ENCODE data around the gene TEPSIN. TPM values are rescaled to one million over a fixed set of nuclear protein-coding genes. Genes with fewer than 3 reads are reported as not detected.

Gene TEPSIN
- total and polyA plus RNA-seq, 2 of the 13 experiments (the other 11 are each of a cell fraction or from before 2014, with no cell fraction given) = 16.1 to 18.8 TPM

GRCh38 chr17:81245024-81245664 lies 6.3 kb upstream of the TEPSIN start:
- H3K27me3 ChIP-seq (ENCODE audit: control insufficient read depth in 1 of 2, insufficient read depth in 2 of 2, low read length in 2 of 2) = no peaks in the 10 kb centered on the region
- peaks cover 34% of the 10 kb centered on the region for H3K4me1 ChIP-seq (ENCODE audit: insufficient read depth, low read length)
- peaks cover 13% of the 10 kb centered on the region for H3K79me2 ChIP-seq (ENCODE audit: insufficient read depth, low read length)
- peaks cover 5 to 9% of the 10 kb centered on the region in 2 experiments; a peak in 2 of 5 replicates for H3K36me3 ChIP-seq (replicated peaks in 1 of 2; ENCODE audit: control insufficient read depth in 1 of 2, insufficient read depth in 2 of 2, low read length in 2 of 2)
- FAIRE-seq (peak; percentile 68), ATAC-seq (peak; percentile 55), DNase-seq (ENCODE audit: low spot score) (no peak)
- no TSS peak for BruUV-seq (replicated peaks)
- WGBS (ENCODE audit: low lambda C conversion rate) = 39% methylated on average over 22 of the region's 25 CpGs
- in situ Hi-C loops (cut with HindIII; ENCODE audit: extremely low pct_ligation_motif_present, low pct_unique_long_range_greater_than_20kb) = no loop called here
- intact Hi-C loops (cut with micrococcal nuclease; ENCODE audit: unreplicated experiment) = no loop called here
- CTCF ChIA-PET (ENCODE audit: low intra/inter-chr PET ratio, low total read pairs) = no interaction called here
- H3K9me3 ChIP-seq (ENCODE audit: low read length) = no peaks in the 10 kb centered on the region
- H2AFZ ChIP-seq (ENCODE audit: low read length) = no peak overlapping the region
- POLR2A ChIA-PET = interaction anchor here (0.9 kb wide), 1 partner anchor 152 kb away, joined by 3 read pairs; no protein-coding TSS in a partner anchor
- H4K20me1 ChIP-seq (ENCODE audit: insufficient read depth, low read length) = peaks cover 4% of the 10 kb centered on the region; the same call in 1 of the 2 replicates
- peak overlapping the region in 1 of 3 experiments; percentile 41; a peak in 1 of 6 replicates for H3K4me3 ChIP-seq (replicated peaks in 1 of 3; ENCODE audit: insufficient read depth in 1 of 3, low read depth in 2 of 3, low read length in 3 of 3)
- no peak overlapping the region; the same call in 1 of the 2 replicates for H3K9ac ChIP-seq (ENCODE audit: insufficient read depth, low read depth, low read length)
- peak overlapping the region; percentile 53 for H3K27ac ChIP-seq (ENCODE audit: extremely low read length, insufficient read depth, low read length)
- peak overlapping the region; percentile 57 for H3K4me2 ChIP-seq (ENCODE audit: low read depth, low read length)
- TF ChIP-seq ZSCAN30 (CRISPR knock-in tag; IDR thresholded peaks at IDR 0.05) (no peak), ZBTB49 (CRISPR knock-in tag; IDR thresholded peaks at IDR 0.05; ENCODE audit: borderline replicate concordance) (0 out of 2 replicates have a peak, but pooled peaks have one; percentile 6), HNRNPLL (IDR thresholded peaks at IDR 0.05; ENCODE audit: low read depth, low read length, poor library complexity, severe bottlenecking) (no peak), HNRNPK (IDR thresholded peaks at IDR 0.05; ENCODE audit: low read depth, low read length, poor library complexity, severe bottlenecking) (no peak), BCL3 (CRISPR knock-in tag; IDR thresholded peaks at IDR 0.05) (peak; percentile 8; the same call in 1 of the 2 replicates), ZNF382 (CRISPR knock-in tag; IDR thresholded peaks at IDR 0.05; ENCODE audit: borderline replicate concordance) (no peak), CEBPZ (IDR thresholded peaks at IDR 0.05; ENCODE audit: low read length) (no peak), ZNF446 (CRISPR knock-in tag; IDR thresholded peaks at IDR 0.05) (no peak), ZNF780A (CRISPR knock-in tag; IDR thresholded peaks at IDR 0.05) (0 out of 2 replicates have a peak, but pooled peaks have one; percentile 33), ZNF333 (CRISPR knock-in tag; IDR thresholded peaks at IDR 0.05; ENCODE audit: borderline replicate concordance) (peak; percentile 38; the same call in 1 of the 2 replicates), ZNF558 (CRISPR knock-in tag; IDR thresholded peaks at IDR 0.05; ENCODE audit: borderline replicate concordance) (no peak), ZNF564 (CRISPR knock-in tag; IDR thresholded peaks at IDR 0.05) (no peak), REXO4 (CRISPR knock-in tag; IDR thresholded peaks at IDR 0.05; ENCODE audit: borderline replicate concordance) (no peak), ATM (IDR thresholded peaks at IDR 0.05; ENCODE audit: borderline replicate concordance) (no peak)
